GM18511 (cell line): ENCODE measurements around the gene RCC1.
"Not testable (repeated sequence)": the region's sequence is repeated elsewhere in the genome, so short reads cannot be mapped to it uniquely, and the experiment has no call there.

Experiments used
- ATAC-seq: cut with Tn5 transposase; IDR thresholded peaks from one replicate; pipeline ENCODE4 v1.9.1; 2021; ENCODE audit warnings: mild to moderate bottlenecking, moderate library complexity; ENCODE audit not compliant: unreplicated experiment

RCC1 gene

GRCh38 chr1:28582248-28582615, 76.4 kb downstream of the RCC1 start:
- no peak for ATAC-seq

GRCh38 chr1:28586585-28587391, 80.9 kb downstream of the RCC1 start:
- ATAC-seq, result not testable (repeated sequence)
